ENCODE results near the gene BICD1.

BICD1 gene

DNA sequence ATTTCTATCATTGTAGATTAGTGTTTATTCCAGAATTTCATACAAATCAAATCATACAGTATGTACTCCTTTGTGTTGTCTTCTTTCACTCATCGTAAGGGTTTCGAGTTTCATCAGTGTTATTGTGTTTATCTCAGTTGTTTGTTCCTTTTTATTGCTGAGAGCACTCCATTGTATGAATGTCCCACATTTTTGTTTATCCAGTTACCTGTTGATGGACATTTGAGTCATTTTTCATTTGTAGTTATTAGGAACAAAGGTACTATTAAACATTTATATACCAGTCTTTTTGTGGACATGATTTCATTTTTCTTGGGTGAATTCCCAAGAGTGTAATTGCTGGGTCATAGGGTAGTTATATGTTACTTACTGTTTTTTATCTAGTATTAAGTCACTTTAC is 70.0 kb downstream of the BICD1 start:
- TF ChIP-seq GATA3 (IDR thresholded peaks at IDR 0.05; ENCODE audit: low read depth, low read length) (no peak), GATA2 (IDR thresholded peaks at IDR 0.05; ENCODE audit: low read depth, low read length) (no peak)

DNA sequence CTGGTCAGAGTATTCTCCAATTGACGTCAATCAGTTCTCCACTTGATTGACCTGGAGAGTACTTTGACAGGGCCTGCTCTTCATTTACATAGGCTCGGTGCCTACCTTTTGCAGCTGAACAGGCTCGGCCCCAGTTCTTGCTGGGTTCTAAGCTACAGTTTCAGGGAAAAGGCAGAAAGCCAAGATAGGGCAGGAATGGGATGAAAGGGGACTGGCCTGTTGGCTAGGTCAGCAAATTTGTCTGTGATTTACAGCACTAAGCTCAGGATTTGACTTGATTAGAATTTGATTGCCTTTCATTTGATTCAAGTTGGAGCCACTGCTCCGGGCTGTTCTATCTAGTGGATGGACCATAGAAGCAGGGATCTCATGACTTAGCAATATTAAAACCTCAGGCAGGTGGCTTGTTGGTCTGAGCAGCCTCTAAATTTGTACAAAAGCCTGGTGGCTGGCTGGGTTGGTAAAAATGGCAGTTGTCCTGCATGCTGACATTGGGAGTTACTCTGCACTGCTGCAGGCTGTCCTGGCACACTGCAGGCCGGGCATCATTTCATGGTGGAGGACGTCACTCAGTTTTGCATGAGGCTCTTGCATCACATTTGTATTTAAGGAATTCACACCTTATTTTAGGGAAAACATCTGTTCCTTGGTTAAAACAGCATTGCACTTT is 71.8 kb downstream of the BICD1 start:
- no peak for TF ChIP-seq GATA3 (IDR thresholded peaks at IDR 0.05; ENCODE audit: low read depth, low read length)
- TF ChIP-seq GATA2 (IDR thresholded peaks at IDR 0.05; ENCODE audit: low read depth, low read length) = peak; percentile 29; the same call in 1 of the 2 replicates

DNA sequence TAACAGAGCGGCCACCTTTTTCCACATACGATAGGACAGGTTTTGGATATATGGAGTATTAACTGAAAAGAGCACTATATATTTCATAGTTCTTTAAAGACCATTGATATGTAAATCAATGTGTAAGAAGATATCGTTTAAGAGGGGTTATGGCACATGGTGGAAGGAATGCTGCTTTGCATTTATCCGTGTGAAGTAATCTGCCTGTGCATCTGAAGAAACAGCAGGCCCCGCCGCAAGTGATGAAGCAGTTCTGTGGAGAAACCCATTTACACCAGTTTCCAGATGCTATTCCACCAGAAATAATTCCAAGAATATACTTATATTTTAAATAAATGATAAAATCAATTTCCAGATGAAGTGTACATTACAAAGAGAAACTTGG is 72.4 kb downstream of the BICD1 start:
- TF ChIP-seq GATA3 (IDR thresholded peaks at IDR 0.05; ENCODE audit: low read depth, low read length) (no peak), GATA2 (IDR thresholded peaks at IDR 0.05; ENCODE audit: low read depth, low read length) (peak; percentile 29; the same call in 1 of the 2 replicates)

DNA sequence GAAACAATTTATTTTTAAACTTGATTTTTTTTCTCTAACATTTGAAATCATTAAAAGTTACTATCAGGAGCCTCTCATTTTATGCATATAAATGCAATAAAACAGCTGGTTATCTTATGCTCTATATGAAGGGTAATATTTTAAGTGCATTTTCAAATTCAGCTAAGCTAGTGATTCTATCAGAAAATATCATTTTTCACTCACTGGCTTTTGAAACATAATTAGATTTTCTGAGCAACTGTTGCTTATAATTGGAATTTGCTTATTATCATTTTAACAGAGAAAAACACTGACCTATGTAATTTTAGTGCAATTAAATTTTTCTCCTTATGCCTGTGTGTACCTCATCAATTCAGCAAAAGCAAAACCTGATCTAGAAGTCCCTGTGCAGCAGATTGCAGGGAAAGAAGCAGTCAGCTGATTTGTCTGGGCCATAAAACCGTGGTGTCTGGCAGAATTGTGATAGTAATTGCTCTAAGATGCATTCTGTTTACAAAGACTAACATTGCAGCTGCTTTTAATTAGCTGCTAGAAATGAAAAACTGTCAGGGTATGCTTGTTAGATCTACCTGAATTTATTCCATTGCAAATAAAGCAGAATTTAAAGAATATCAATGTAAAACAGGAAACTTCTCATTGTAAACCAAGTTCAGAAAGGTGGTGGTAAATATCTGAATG is 75.0 kb downstream of the BICD1 start:
- TF ChIP-seq GATA2 (IDR thresholded peaks at IDR 0.05; ENCODE audit: low read depth, low read length) = peak; percentile 11; the same call in 1 of the 2 replicates
- TF ChIP-seq GATA3 (IDR thresholded peaks at IDR 0.05; ENCODE audit: low read depth, low read length) = peak; percentile 56; the same call in 1 of the 2 replicates

- no peak for TF ChIP-seq GATA2 (IDR thresholded peaks at IDR 0.05; ENCODE audit: low read depth, low read length)
- no peak for TF ChIP-seq GATA3 (IDR thresholded peaks at IDR 0.05; ENCODE audit: low read depth, low read length)
Observed at GRCh38 chr12:32183650-32184049, 77.0 kb downstream of the BICD1 start.

DNA sequence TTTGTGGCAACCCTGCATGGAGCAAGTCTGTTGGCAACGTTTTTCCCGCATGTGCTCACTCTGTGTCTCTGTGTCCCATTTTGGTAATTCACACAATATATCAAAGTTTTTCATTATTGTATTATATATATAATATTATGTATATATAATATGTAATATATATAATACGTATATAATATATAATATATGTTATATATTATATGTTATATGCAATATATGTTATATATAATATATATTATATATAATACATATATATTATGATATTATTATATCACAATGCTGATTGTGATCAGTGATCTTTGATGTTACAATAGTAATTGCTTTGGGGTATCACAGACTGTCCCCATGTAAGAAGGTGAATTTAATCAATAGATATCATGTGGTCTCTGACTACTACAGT is 84.8 kb downstream of the BICD1 start:
- TF ChIP-seq GATA2 (IDR thresholded peaks at IDR 0.05; ENCODE audit: low read depth, low read length) = no peak

GRCh38 chr12:32196250-32197198 is 89.9 kb downstream of the BICD1 start:
- no peak for TF ChIP-seq GATA3 (IDR thresholded peaks at IDR 0.05; ENCODE audit: low read depth, low read length)
- no peak for TF ChIP-seq GATA2 (IDR thresholded peaks at IDR 0.05; ENCODE audit: low read depth, low read length)

GRCh38 chr12:32197421-32197820 is 90.8 kb downstream of the BICD1 start:
- TF ChIP-seq GATA2 (IDR thresholded peaks at IDR 0.05; ENCODE audit: low read depth, low read length) (no peak), GATA3 (IDR thresholded peaks at IDR 0.05; ENCODE audit: low read depth, low read length) (no peak)

DNA sequence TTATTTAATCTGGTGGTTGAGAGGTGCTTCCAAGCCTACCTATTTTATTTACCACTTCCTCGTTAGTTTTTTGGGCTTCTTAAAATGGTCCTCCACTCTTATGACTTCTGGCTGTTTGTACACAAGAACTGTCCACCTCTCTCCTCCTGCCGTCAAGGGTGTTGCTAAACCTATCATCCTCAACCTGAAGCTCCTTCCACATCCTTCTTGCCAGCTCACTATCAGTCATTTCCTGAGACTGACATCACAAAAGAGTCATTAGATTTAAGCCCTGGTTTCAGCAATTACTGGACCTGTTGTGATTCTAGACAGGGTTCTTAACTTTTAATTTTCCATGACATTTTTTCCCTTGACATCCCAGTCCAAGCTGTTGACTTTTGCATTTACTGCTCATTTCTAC is 91.9 kb downstream of the BICD1 start:
- TF ChIP-seq GATA2 (IDR thresholded peaks at IDR 0.05; ENCODE audit: low read depth, low read length) (no peak), GATA3 (IDR thresholded peaks at IDR 0.05; ENCODE audit: low read depth, low read length) (no peak)

- TF ChIP-seq GATA2 (IDR thresholded peaks at IDR 0.05; ENCODE audit: low read depth, low read length) = no peak
- no peak for TF ChIP-seq GATA3 (IDR thresholded peaks at IDR 0.05; ENCODE audit: low read depth, low read length)
Observed at GRCh38 chr12:32201096-32201495, 94.4 kb downstream of the BICD1 start.

DNA sequence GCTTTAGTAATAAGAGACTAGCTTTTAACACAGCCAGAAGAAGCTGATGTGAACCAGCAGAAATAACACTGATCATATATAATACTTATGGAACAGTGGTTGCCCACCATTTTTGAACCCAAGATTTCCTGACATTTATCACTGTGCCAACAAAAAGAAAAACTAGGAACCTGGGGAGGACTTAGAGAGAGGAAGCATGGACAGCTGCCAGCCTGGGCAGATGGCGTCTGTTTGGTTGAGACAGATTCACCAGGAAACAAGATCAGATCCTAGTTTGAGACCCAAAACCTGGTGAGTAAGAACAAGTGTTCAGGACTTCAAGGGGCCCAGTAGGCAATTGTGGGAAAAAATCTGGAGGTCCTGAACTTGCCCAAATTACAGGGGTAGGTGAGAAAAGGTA is 95.3 kb downstream of the BICD1 start:
- no peak for TF ChIP-seq GATA3 (IDR thresholded peaks at IDR 0.05; ENCODE audit: low read depth, low read length)

- TF ChIP-seq GATA3 (IDR thresholded peaks at IDR 0.05; ENCODE audit: low read depth, low read length) (no peak), GATA2 (IDR thresholded peaks at IDR 0.05; ENCODE audit: low read depth, low read length) (no peak)
Observed at GRCh38 chr12:32205731-32206130, 99.1 kb downstream of the BICD1 start.

DNA sequence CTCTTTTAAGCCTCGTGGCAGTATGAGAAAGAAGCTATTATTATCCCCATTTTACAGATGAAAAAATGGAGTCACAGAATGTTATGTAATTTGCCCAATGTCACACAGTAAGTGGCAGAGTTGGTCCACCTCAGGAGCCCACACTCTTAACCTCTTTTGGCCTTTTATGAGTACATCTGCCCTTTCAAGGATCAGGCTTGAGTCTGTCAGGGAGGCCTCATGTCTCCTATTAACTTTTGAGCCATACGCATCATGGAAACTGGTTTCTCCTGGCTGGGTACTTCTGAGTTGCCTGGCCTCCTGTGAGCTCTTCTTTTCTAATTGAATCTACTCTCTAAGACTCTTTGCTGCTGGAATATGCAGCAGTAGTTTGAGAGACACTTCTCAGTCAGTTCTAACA is 101.7 kb downstream of the BICD1 start:
- TF ChIP-seq GATA3 (IDR thresholded peaks at IDR 0.05; ENCODE audit: low read depth, low read length) (no peak), GATA2 (IDR thresholded peaks at IDR 0.05; ENCODE audit: low read depth, low read length) (no peak)
